ENCODE results near the gene PTPRH. TPM values are rescaled to one million over a fixed set of nuclear protein-coding genes. Genes with fewer than 3 reads are reported as not detected.

Gene PTPRH
- total RNA-seq, 1 experiment from 2014 or later: 15.9 TPM

GRCh38 chr19:55134736-55135135 lies 74.6 kb downstream of the PTPRH start (continued):
- TF ChIP-seq RAD21 (IDR thresholded peaks at IDR 0.05; ENCODE audit: low read depth): no peak
- no peak for TF ChIP-seq EGR1 (IDR thresholded peaks at IDR 0.05; ENCODE audit: low read depth)
- no peak for TF ChIP-seq CEBPB (IDR thresholded peaks at IDR 0.05; ENCODE audit: low read depth)
- TF ChIP-seq ZNF274 (IDR thresholded peaks at IDR 0.05; ENCODE audit: low read depth, low read length): no peak
- TF ChIP-seq SIN3A (IDR thresholded peaks at IDR 0.05; ENCODE audit: low read depth): no peak
- no peak for TF ChIP-seq CBX3 (IDR thresholded peaks at IDR 0.05; ENCODE audit: low read depth)

GRCh38 chr19:55133639-55134444 lies 75.5 kb downstream of the PTPRH start:
- BruUV-seq (replicated peaks): no TSS peak
- H2AFZ ChIP-seq (ENCODE audit: low read depth, low read length, poor library complexity, severe bottlenecking): no peak overlapping the region
- ChIA-PET RAD21 (ENCODE audit: low non-redundant PET in 1 of 2, low total read pairs in 2 of 2, uncharacterized antibody in 2 of 2, unreplicated experiment in 2 of 2) (no interaction called here), CTCF (no interaction called here), POLR2A (interaction anchor here (0.6 kb wide), 1 partner anchor 13 kb away, joined by 4 read pairs; no protein-coding TSS in a partner anchor)
- no peaks in the 10 kb centered on the region for H4K20me1 ChIP-seq (ENCODE audit: insufficient read depth)
- H3K9me3 ChIP-seq (ENCODE audit: control insufficient read depth in 1 of 2, insufficient read depth in 1 of 2, low read depth in 1 of 2, low read length in 2 of 2): no peaks in the 10 kb centered on the region
- no peak overlapping the region for H3K4me3 ChIP-seq (replicated peaks in 1 of 2; ENCODE audit: low read depth in 1 of 2, low read length in 2 of 2)
- H3K36me3 ChIP-seq (ENCODE audit: control insufficient read depth in 1 of 2, insufficient read depth in 2 of 2, low read length in 2 of 2): peaks cover 0 to 13% of the 10 kb centered on the region in 2 experiments; a peak in 2 of 4 replicates
- DNase-seq (ENCODE audit: low read depth, low spot score) (no peak), ATAC-seq (no peak)
- no peaks in the 10 kb centered on the region for H3K79me2 ChIP-seq (ENCODE audit: insufficient read depth, low read length)
- no peak overlapping the region for H3K4me2 ChIP-seq (ENCODE audit: low read length)
- H3K9me2 ChIP-seq (ENCODE audit: insufficient read depth): no peaks in the 10 kb centered on the region
- intact Hi-C loops (cut with micrococcal nuclease): no loop called here
- H3K27ac ChIP-seq (ENCODE audit: low read depth, low read length): no peak overlapping the region
- TF ChIP-seq ELF1 (IDR thresholded peaks at IDR 0.05; ENCODE audit: borderline replicate concordance, low read depth) (no peak), TCF7L2 (IDR thresholded peaks at IDR 0.05; ENCODE audit: borderline replicate concordance, extremely low read depth, insufficient read depth, insufficient read length) (no peak), SRF (IDR thresholded peaks at IDR 0.05; ENCODE audit: low read depth) (no peak), EGR1 (IDR thresholded peaks at IDR 0.05; ENCODE audit: low read depth) (no peak), POLR2A (IDR thresholded peaks at IDR 0.05; ENCODE audit: borderline replicate concordance, extremely low read depth, insufficient read depth, insufficient read length) (no peak), CEBPB (IDR thresholded peaks at IDR 0.05; ENCODE audit: low read depth) (no peak), ZNF274 (IDR thresholded peaks at IDR 0.05; ENCODE audit: low read depth, low read length) (no peak), FOSL1 (IDR thresholded peaks at IDR 0.05; ENCODE audit: low read depth) (no peak), EZH2 (IDR thresholded peaks at IDR 0.05) (no peak)
- TF ChIP-seq, protein P1, sequence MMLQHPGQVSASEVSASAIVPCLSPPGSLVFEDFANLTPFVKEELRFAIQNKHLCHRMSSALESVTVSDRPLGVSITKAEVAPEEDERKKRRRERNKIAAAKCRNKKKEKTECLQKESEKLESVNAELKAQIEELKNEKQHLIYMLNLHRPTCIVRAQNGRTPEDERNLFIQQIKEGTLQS (IDR thresholded peaks at IDR 0.05): no peak
- TF ChIP-seq, protein P2, sequence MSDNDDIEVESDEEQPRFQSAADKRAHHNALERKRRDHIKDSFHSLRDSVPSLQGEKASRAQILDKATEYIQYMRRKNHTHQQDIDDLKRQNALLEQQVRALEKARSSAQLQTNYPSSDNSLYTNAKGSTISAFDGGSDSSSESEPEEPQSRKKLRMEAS (IDR thresholded peaks at IDR 0.05): no peak
- TF ChIP-seq, protein P3, sequence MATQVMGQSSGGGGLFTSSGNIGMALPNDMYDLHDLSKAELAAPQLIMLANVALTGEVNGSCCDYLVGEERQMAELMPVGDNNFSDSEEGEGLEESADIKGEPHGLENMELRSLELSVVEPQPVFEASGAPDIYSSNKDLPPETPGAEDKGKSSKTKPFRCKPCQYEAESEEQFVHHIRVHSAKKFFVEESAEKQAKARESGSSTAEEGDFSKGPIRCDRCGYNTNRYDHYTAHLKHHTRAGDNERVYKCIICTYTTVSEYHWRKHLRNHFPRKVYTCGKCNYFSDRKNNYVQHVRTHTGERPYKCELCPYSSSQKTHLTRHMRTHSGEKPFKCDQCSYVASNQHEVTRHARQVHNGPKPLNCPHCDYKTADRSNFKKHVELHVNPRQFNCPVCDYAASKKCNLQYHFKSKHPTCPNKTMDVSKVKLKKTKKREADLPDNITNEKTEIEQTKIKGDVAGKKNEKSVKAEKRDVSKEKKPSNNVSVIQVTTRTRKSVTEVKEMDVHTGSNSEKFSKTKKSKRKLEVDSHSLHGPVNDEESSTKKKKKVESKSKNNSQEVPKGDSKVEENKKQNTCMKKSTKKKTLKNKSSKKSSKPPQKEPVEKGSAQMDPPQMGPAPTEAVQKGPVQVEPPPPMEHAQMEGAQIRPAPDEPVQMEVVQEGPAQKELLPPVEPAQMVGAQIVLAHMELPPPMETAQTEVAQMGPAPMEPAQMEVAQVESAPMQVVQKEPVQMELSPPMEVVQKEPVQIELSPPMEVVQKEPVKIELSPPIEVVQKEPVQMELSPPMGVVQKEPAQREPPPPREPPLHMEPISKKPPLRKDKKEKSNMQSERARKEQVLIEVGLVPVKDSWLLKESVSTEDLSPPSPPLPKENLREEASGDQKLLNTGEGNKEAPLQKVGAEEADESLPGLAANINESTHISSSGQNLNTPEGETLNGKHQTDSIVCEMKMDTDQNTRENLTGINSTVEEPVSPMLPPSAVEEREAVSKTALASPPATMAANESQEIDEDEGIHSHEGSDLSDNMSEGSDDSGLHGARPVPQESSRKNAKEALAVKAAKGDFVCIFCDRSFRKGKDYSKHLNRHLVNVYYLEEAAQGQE (IDR thresholded peaks at IDR 0.05; ENCODE audit: low read depth): no peak
- H3K9ac ChIP-seq (ENCODE audit: low read length): no peak overlapping the region
- H3K27me3 ChIP-seq (ENCODE audit: insufficient read depth, low read length): no peaks in the 10 kb centered on the region
- H3K4me1 ChIP-seq (ENCODE audit: control insufficient read depth in 1 of 2, insufficient read depth in 2 of 2, low read length in 2 of 2): 0 out of 4 replicates have a peak, but pooled peaks cover 0 to 3% of the 10 kb centered on the region in 2 experiments
